ENCODE data around the gene ZNF808. TPM values are rescaled to one million over a fixed set of nuclear protein-coding genes. Genes with fewer than 3 reads are reported as not detected.
"Not testable (repeated sequence)": the region's sequence is repeated elsewhere in the genome, so short reads cannot be mapped to it uniquely, and the experiment has no call there.

ZNF808 gene
- total RNA-seq, 1 experiment from 2014 or later, result 19.8 TPM

- Histone ChIP-seq H3K36me3 (ENCODE audit: control insufficient read depth, insufficient read depth, low read length) (peaks cover 4% of the 10 kb centered on the region), H3K27me3 (replicated peaks; ENCODE audit: control insufficient read depth, insufficient read depth, low read length) (no peaks in the 10 kb centered on the region), H3K4me3 (ENCODE audit: low read depth, low read length) (no peak overlapping the region), H3K9me3 (no peaks in the 10 kb centered on the region), H3K4me1 (no peaks in the 10 kb centered on the region)
- intact Hi-C loops (cut with micrococcal nuclease; ENCODE audit: unreplicated experiment), result no loop called here
- H3K27me3 Mint-ChIP-seq (ENCODE audit: insufficient read depth, unreplicated experiment), result no peaks in the 10 kb centered on the region
- no peak overlapping the region for H3K4me3 Mint-ChIP-seq (ENCODE audit: unreplicated experiment)
- ChIA-PET POLR2A (no interaction called here), CTCF (no interaction called here)
- no peak for DNase-seq
- no TSS peak for BruUV-seq (replicated peaks)
- peaks cover 10% of the 10 kb centered on the region for H3K9me3 Mint-ChIP-seq (ENCODE audit: unreplicated experiment)
- peaks cover 68% of the 10 kb centered on the region for H3K36me3 Mint-ChIP-seq (ENCODE audit: insufficient read depth, unreplicated experiment)
- TF ChIP-seq, protein P1, sequence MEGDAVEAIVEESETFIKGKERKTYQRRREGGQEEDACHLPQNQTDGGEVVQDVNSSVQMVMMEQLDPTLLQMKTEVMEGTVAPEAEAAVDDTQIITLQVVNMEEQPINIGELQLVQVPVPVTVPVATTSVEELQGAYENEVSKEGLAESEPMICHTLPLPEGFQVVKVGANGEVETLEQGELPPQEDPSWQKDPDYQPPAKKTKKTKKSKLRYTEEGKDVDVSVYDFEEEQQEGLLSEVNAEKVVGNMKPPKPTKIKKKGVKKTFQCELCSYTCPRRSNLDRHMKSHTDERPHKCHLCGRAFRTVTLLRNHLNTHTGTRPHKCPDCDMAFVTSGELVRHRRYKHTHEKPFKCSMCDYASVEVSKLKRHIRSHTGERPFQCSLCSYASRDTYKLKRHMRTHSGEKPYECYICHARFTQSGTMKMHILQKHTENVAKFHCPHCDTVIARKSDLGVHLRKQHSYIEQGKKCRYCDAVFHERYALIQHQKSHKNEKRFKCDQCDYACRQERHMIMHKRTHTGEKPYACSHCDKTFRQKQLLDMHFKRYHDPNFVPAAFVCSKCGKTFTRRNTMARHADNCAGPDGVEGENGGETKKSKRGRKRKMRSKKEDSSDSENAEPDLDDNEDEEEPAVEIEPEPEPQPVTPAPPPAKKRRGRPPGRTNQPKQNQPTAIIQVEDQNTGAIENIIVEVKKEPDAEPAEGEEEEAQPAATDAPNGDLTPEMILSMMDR (IDR thresholded peaks at IDR 0.05; ENCODE audit: insufficient read depth in 1 of 2, low read depth in 1 of 2, low read length in 1 of 2, severe bottlenecking in 1 of 2, unreplicated experiment in 1 of 2), result no peak
- no peaks in the 10 kb centered on the region for H3K4me1 Mint-ChIP-seq (ENCODE audit: low read depth, unreplicated experiment)
- H3K27ac Mint-ChIP-seq (ENCODE audit: unreplicated experiment), result no peak overlapping the region
These were observed 14.1 kb downstream of the ZNF808 start for GRCh38 chr19:52541608-52542007.

- intact Hi-C loops (cut with micrococcal nuclease; ENCODE audit: unreplicated experiment); H3K36me3 ChIP-seq (ENCODE audit: control insufficient read depth, insufficient read depth, low read length); H3K4me1 Mint-ChIP-seq (ENCODE audit: low read depth, unreplicated experiment); H3K27me3 ChIP-seq (replicated peaks; ENCODE audit: control insufficient read depth, insufficient read depth, low read length); H3K4me1 ChIP-seq; H3K9me3 ChIP-seq; H3K9me3 Mint-ChIP-seq (ENCODE audit: unreplicated experiment); H3K27ac Mint-ChIP-seq (ENCODE audit: unreplicated experiment); CTCF ChIA-PET; H3K4me3 ChIP-seq (ENCODE audit: low read depth, low read length); BruUV-seq (replicated peaks); DNase-seq; H3K27me3 Mint-ChIP-seq (ENCODE audit: insufficient read depth, unreplicated experiment); POLR2A ChIA-PET; H3K4me3 Mint-ChIP-seq (ENCODE audit: unreplicated experiment): not testable (repeated sequence)
- H3K36me3 Mint-ChIP-seq (ENCODE audit: insufficient read depth, unreplicated experiment), result peaks cover 72% of the 10 kb centered on the region
These were observed 15.1 kb downstream of the ZNF808 start for GRCh38 chr19:52542541-52542940.

DNA sequence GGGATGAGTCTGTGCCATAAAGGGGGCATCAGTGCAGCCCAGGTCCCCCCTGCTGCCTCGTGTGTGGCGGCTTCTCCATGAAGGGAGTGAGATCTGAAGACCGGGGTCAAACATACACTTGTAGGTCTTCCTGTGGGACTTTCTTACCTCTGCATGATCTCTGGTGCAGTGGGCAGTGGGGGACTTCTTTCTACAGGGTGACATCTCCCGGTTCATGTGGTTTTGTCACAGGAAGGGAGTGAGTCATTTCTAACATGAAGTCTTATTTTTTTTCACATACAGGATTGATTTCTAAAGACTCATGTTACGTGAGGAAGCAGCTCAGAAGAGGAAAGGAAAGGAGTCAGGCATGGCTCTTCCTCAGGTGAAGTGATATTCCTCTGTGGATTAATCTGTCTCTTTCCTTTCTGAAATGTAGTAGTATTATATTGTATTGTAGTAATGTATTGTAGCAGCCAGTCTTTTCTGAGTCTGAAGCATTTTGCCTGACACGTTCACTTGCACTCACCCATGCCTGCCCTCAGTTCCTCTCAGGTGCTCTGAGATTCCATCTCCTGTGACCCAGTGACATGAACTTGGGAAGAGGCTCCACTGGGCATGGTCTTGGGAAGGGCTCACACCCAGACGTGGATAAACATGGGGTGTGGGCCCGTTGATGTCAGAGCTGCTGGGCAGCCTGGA is 15.7 kb downstream of the ZNF808 start:
- no peaks in the 10 kb centered on the region for H3K27me3 Mint-ChIP-seq (ENCODE audit: insufficient read depth, unreplicated experiment)
- no TSS peak for BruUV-seq (replicated peaks)
- Histone ChIP-seq H3K9me3 (no peaks in the 10 kb centered on the region; the same call in 1 of the 2 replicates), H3K4me3 (ENCODE audit: low read depth, low read length) (no peak overlapping the region), H3K36me3 (ENCODE audit: control insufficient read depth, insufficient read depth, low read length) (peaks cover 4% of the 10 kb centered on the region), H3K27me3 (replicated peaks; ENCODE audit: control insufficient read depth, insufficient read depth, low read length) (no peaks in the 10 kb centered on the region), H3K4me1 (no peaks in the 10 kb centered on the region)
- intact Hi-C loops (cut with micrococcal nuclease; ENCODE audit: unreplicated experiment), result no loop called here
- CTCF ChIA-PET, result no interaction called here
- H3K4me3 Mint-ChIP-seq (ENCODE audit: unreplicated experiment), result no peak overlapping the region
- POLR2A ChIA-PET, result no interaction called here
- no peak overlapping the region for H3K27ac Mint-ChIP-seq (ENCODE audit: unreplicated experiment)
- TF ChIP-seq, protein P1 (IDR thresholded peaks at IDR 0.05; ENCODE audit: insufficient read depth in 1 of 2, low read depth in 1 of 2, low read length in 1 of 2, severe bottlenecking in 1 of 2, unreplicated experiment in 1 of 2), result no peak
- H3K4me1 Mint-ChIP-seq (ENCODE audit: low read depth, unreplicated experiment), result no peaks in the 10 kb centered on the region
- no peaks in the 10 kb centered on the region for H3K9me3 Mint-ChIP-seq (ENCODE audit: unreplicated experiment)
- no peak for DNase-seq
- peaks cover 77% of the 10 kb centered on the region for H3K36me3 Mint-ChIP-seq (ENCODE audit: insufficient read depth, unreplicated experiment)

All from Caco-2 (cell line).